GM21360 (cell line): ENCODE data around the gene SPATA32.
"Not testable (repeated sequence)": the region's sequence is repeated elsewhere in the genome, so short reads cannot be mapped to it uniquely, and the experiment has no call there.

Experiments used
- ATAC-seq: cut with Tn5 transposase; IDR thresholded peaks from one replicate; pipeline ENCODE4 v1.9.1; 2021; ENCODE audit warnings: mild to moderate bottlenecking, moderate library complexity; ENCODE audit not compliant: unreplicated experiment

The SPATA32 gene

GRCh38 chr17:45261577-45262515 is at the start of gene SPATA32:
Gene SPATA32, minus strand, starts transcription at chr17:45262094. Its CDS starts 78 bp downstream, at chr17:45262016.
- ATAC-seq, result no peak

- ATAC-seq, result no peak
Measured at GRCh38 chr17:45311401-45311759, 49.5 kb upstream of the SPATA32 start.

- no peak for ATAC-seq
Measured at GRCh38 chr17:45310380-45311324, 48.8 kb upstream of the SPATA32 start.

GRCh38 chr17:45309400-45309799 is 47.5 kb upstream of the SPATA32 start:
- ATAC-seq, result no peak

GRCh38 chr17:45308840-45309239 is 46.9 kb upstream of the SPATA32 start:
- ATAC-seq, result no peak

GRCh38 chr17:45308016-45308365 is 46.1 kb upstream of the SPATA32 start:
- ATAC-seq, result no peak

- ATAC-seq, result no peak
Measured at GRCh38 chr17:45307290-45308015, 45.6 kb upstream of the SPATA32 start.

GRCh38 chr17:45306623-45307022 is 44.7 kb upstream of the SPATA32 start:
- no peak for ATAC-seq

- no peak for ATAC-seq
Measured at GRCh38 chr17:45306094-45306493, 44.2 kb upstream of the SPATA32 start.

- ATAC-seq, result no peak
Measured at GRCh38 chr17:45305530-45306087, 43.7 kb upstream of the SPATA32 start.

- peak; percentile 50 for ATAC-seq
Measured at GRCh38 chr17:45302649-45303173, 40.8 kb upstream of the SPATA32 start.

GRCh38 chr17:45302220-45302619 is 40.3 kb upstream of the SPATA32 start:
- not testable (repeated sequence) for ATAC-seq

- no peak for ATAC-seq
Measured at GRCh38 chr17:45301674-45302073, 39.8 kb upstream of the SPATA32 start.

GRCh38 chr17:45300060-45300751 is 38.3 kb upstream of the SPATA32 start:
- ATAC-seq, result no peak

GRCh38 chr17:45299361-45299760 is 37.5 kb upstream of the SPATA32 start:
- no peak for ATAC-seq

GRCh38 chr17:45298546-45299285 is 36.8 kb upstream of the SPATA32 start:
- no peak for ATAC-seq

- ATAC-seq, result no peak
Measured at GRCh38 chr17:45296833-45297124, 34.9 kb upstream of the SPATA32 start.

- ATAC-seq, result no peak
Measured at GRCh38 chr17:45296003-45296832, 34.3 kb upstream of the SPATA32 start.
